ENCODE data around the gene GRK2. TPM values are rescaled to one million over a fixed set of nuclear protein-coding genes. Genes with fewer than 3 reads are reported as not detected.

GRK2 gene
- total and polyA plus RNA-seq, 2 donors (not counting 3 experiments of a cell fraction or from before 2014, with no cell fraction given) = 57.9 to 62.3 TPM

GRCh38 chr11:67274768-67275605, 8.7 kb downstream of the GRK2 start:
- H4K20me1 ChIP-seq (replicated peaks; ENCODE audit: control insufficient read depth, extremely low read depth, insufficient read depth, low read length) = no peaks in the 10 kb centered on the region
- H3K9me1 ChIP-seq (replicated peaks; ENCODE audit: control insufficient read depth, extremely low read depth, insufficient read depth, low read length) = no peaks in the 10 kb centered on the region
- no peak overlapping the region for H3K4me3 ChIP-seq (replicated peaks in 1 of 3; ENCODE audit: insufficient read depth in 1 of 3, low read depth in 1 of 3, low read length in 3 of 3)
- intact Hi-C loops (cut with micrococcal nuclease) = no loop called here
- no peak overlapping the region for H2AFZ ChIP-seq (ENCODE audit: low read depth, low read length)
- BruUV-seq (replicated peaks) = no TSS peak
- no peak for TF ChIP-seq JUN (IDR thresholded peaks at IDR 0.05; ENCODE audit: borderline replicate concordance, insufficient read depth, insufficient read length, low read depth)
- no peak for TF ChIP-seq FOS (IDR thresholded peaks at IDR 0.05; ENCODE audit: borderline replicate concordance, insufficient read depth, low read length)
- no peak for TF ChIP-seq MYC (IDR thresholded peaks at IDR 0.05; ENCODE audit: low read depth, low read length)
- no peak for TF ChIP-seq POLR2A (IDR thresholded peaks at IDR 0.05; ENCODE audit: low read depth, low read length)
- TF ChIP-seq MAX (IDR thresholded peaks at IDR 0.05; ENCODE audit: insufficient read depth, insufficient read length) = no peak
- TF ChIP-seq POLR2AphosphoS5 (IDR thresholded peaks at IDR 0.05; ENCODE audit: insufficient read depth, low read depth, low read length) = no peak
- no peak for TF ChIP-seq EZH2 (IDR thresholded peaks at IDR 0.05; ENCODE audit: borderline replicate concordance, low read depth, low read length, severe bottlenecking)
- no peak for TF ChIP-seq CTCF (IDR thresholded peaks at IDR 0.05; ENCODE audit: extremely low read depth in 1 of 2, insufficient read depth in 1 of 2, low read depth in 1 of 2, low read length in 2 of 2)
- TF ChIP-seq GATA2 (IDR thresholded peaks at IDR 0.05; ENCODE audit: insufficient read depth, insufficient read length, low read depth, low read length) = no peak
- peaks cover 26% of the 10 kb centered on the region for H3K4me1 ChIP-seq (ENCODE audit: control insufficient read depth, extremely low read depth, insufficient read depth, low read length)
- no peaks in the 10 kb centered on the region for H3K9me3 ChIP-seq (replicated peaks; ENCODE audit: control insufficient read depth, insufficient read depth, low read length)
- peaks cover 6 to 19% of the 10 kb centered on the region in 2 experiments for H3K36me3 ChIP-seq (ENCODE audit: control insufficient read depth in 2 of 2, extremely low read depth in 1 of 2, insufficient read depth in 2 of 2, low read length in 2 of 2)
- POLR2A ChIA-PET = no interaction called here
- peaks cover 65% of the 10 kb centered on the region for H3K79me2 ChIP-seq (ENCODE audit: control insufficient read depth, insufficient read depth, low read length)
- no peak overlapping the region for H3K9ac ChIP-seq (replicated peaks; ENCODE audit: extremely low read depth, insufficient read depth, low read length)
- no peak overlapping the region for H3K4me2 ChIP-seq (ENCODE audit: insufficient read depth, low read length)
- DNase-seq (ENCODE audit: low read depth, low spot score) (no peak), FAIRE-seq (no peak)
- dilution Hi-C loops (cut with MboI; ENCODE audit: extremely low pct_ligation_motif_present, low sequenced_read_pairs) = no loop called here
- CTCF ChIA-PET = interaction anchor here (0.9 kb wide), 1 partner anchor 42 kb away, joined by 5 read pairs; no protein-coding TSS in a partner anchor
- H3K27ac ChIP-seq (ENCODE audit: insufficient read depth, low read depth, low read length) = no peak overlapping the region
- H3K27me3 ChIP-seq (ENCODE audit: control insufficient read depth in 2 of 2, insufficient read depth in 2 of 2, low read length in 2 of 2) = no peaks in the 10 kb centered on the region
